ENCODE results near the gene OR12D1.

Gene OR12D1

DNA sequence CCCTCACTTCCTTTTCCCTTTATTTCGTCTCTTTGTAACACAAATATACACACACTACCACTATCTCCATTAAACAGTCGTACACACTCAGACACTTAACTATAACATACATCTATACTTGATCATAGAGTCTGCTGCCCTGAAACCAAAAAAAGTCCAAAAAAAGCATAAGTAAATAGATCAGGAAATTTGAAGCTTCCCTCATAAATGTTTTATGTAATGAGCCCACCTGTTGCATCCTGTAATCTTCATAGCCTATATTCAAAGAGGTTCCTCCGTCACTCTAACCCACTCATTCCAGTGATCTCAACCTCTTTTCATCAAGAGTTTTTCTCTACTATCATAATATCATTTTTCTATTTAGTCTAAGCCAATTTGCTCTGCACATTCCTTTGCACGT is 26.2 kb upstream of the OR12D1 start:
- Histone ChIP-seq H3K4me2 (ENCODE audit: low read depth, low read length, poor library complexity, severe bottlenecking) (no peak overlapping the region), H3K27me3 (ENCODE audit: insufficient read depth, low read length, poor library complexity, severe bottlenecking) (no peaks in the 10 kb centered on the region), H3K4me1 (ENCODE audit: insufficient read depth, low read length, poor library complexity, severe bottlenecking) (no peaks in the 10 kb centered on the region), H3K9me3 (ENCODE audit: insufficient read depth, low read depth, low read length) (no peaks in the 10 kb centered on the region), H2AFZ (ENCODE audit: low read length) (no peak overlapping the region), H4K20me1 (ENCODE audit: insufficient read depth, low read length, poor library complexity, severe bottlenecking) (no peaks in the 10 kb centered on the region), H3K36me3 (ENCODE audit: insufficient read depth, low read length) (no peaks in the 10 kb centered on the region), H3K9me2 (replicated peaks; ENCODE audit: low read depth, low read length) (no peaks in the 10 kb centered on the region), H3K9ac (ENCODE audit: low read depth, low read length, poor library complexity, severe bottlenecking) (no peak overlapping the region), H3K4me3 (ENCODE audit: low read length, poor library complexity, severe bottlenecking) (no peak overlapping the region), H3K79me2 (ENCODE audit: insufficient read depth, low read length) (no peaks in the 10 kb centered on the region), H3F3A (ENCODE audit: low read depth) (no peaks in the 10 kb centered on the region)
- no peak for TF ChIP-seq EZH2phosphoT487 (IDR thresholded peaks at IDR 0.05; ENCODE audit: borderline replicate concordance)
- no peak for TF ChIP-seq CTCF (conservative IDR thresholded peaks at IDR 0.05; ENCODE audit: low read length)

GRCh38 chr6:29395331-29395730 is 19.4 kb upstream of the OR12D1 start, which contains the start of gene OR12D2:
Gene OR12D2 (plus strand): TSS chr6:29395631. CDS start chr6:29396700, 1,069 bp downstream.
- no peaks in the 10 kb centered on the region for H3K79me2 ChIP-seq (ENCODE audit: insufficient read depth, low read length)
- no peak within 1 kb of the TSS for H2AFZ ChIP-seq (ENCODE audit: low read length)
- no peak within 1 kb of the TSS for H3K9ac ChIP-seq (ENCODE audit: low read depth, low read length, poor library complexity, severe bottlenecking)
- no peak within 1 kb of the TSS for H3K4me3 ChIP-seq (ENCODE audit: low read length, poor library complexity, severe bottlenecking)
- TF ChIP-seq CTCF (conservative IDR thresholded peaks at IDR 0.05; ENCODE audit: low read length) (no peak), EZH2phosphoT487 (IDR thresholded peaks at IDR 0.05; ENCODE audit: borderline replicate concordance) (no peak)
- no peaks in the 10 kb centered on the region for H3K9me2 ChIP-seq (replicated peaks; ENCODE audit: low read depth, low read length)
- H3K4me1 ChIP-seq (ENCODE audit: insufficient read depth, low read length, poor library complexity, severe bottlenecking): no peaks in the 10 kb centered on the region
- H3K36me3 ChIP-seq (ENCODE audit: insufficient read depth, low read length): no peaks in the 10 kb centered on the region
- no peak within 1 kb of the TSS for H3K4me2 ChIP-seq (ENCODE audit: low read depth, low read length, poor library complexity, severe bottlenecking)
- H3K27me3 ChIP-seq (ENCODE audit: insufficient read depth, low read length, poor library complexity, severe bottlenecking): no peaks in the 10 kb centered on the region
- H3K9me3 ChIP-seq (ENCODE audit: insufficient read depth, low read depth, low read length): no peaks in the 10 kb centered on the region
- H3F3A ChIP-seq (ENCODE audit: low read depth): no peaks in the 10 kb centered on the region
- H4K20me1 ChIP-seq (ENCODE audit: insufficient read depth, low read length, poor library complexity, severe bottlenecking): no peaks in the 10 kb centered on the region

DNA sequence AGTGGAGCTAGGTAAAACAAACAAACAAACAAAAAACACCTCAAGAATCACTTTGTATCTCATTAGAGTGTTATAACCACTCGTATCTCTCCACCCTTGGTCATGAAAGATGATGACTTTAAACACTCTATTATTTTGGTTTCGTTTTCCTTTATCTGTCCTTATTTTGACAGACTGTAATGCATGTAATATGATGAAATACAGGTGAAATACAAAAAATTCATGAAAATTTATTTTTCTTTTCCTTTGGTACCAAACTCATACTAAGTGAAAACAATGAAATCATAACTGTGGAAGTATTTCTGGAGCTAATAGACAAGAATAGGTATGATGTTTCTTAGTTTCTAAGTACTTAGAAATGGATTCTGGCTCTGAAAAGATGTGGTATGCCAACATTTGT is 15.2 kb upstream of the OR12D1 start:
- Histone ChIP-seq H3K9me3 (ENCODE audit: insufficient read depth, low read depth, low read length) (no peaks in the 10 kb centered on the region), H3K9ac (ENCODE audit: low read depth, low read length, poor library complexity, severe bottlenecking) (no peak overlapping the region), H3F3A (ENCODE audit: low read depth) (no peaks in the 10 kb centered on the region), H3K79me2 (ENCODE audit: insufficient read depth, low read length) (no peaks in the 10 kb centered on the region), H4K20me1 (ENCODE audit: insufficient read depth, low read length, poor library complexity, severe bottlenecking) (no peaks in the 10 kb centered on the region), H3K27me3 (ENCODE audit: insufficient read depth, low read length, poor library complexity, severe bottlenecking) (no peaks in the 10 kb centered on the region), H3K4me3 (ENCODE audit: low read length, poor library complexity, severe bottlenecking) (no peak overlapping the region), H3K36me3 (ENCODE audit: insufficient read depth, low read length) (no peaks in the 10 kb centered on the region), H3K9me2 (replicated peaks; ENCODE audit: low read depth, low read length) (no peaks in the 10 kb centered on the region), H3K4me2 (ENCODE audit: low read depth, low read length, poor library complexity, severe bottlenecking) (no peak overlapping the region), H3K4me1 (ENCODE audit: insufficient read depth, low read length, poor library complexity, severe bottlenecking) (no peaks in the 10 kb centered on the region), H2AFZ (ENCODE audit: low read length) (0 out of 2 replicates have a peak overlapping the region, but pooled peaks have one; percentile 33)
- TF ChIP-seq EZH2phosphoT487 (IDR thresholded peaks at IDR 0.05; ENCODE audit: borderline replicate concordance) (no peak), CTCF (conservative IDR thresholded peaks at IDR 0.05; ENCODE audit: low read length) (no peak)
